GM18951 (cell line): ENCODE measurements around the gene EIF4B.

Source experiments
- POLR2A ChIP-seq: IDR thresholded peaks from 4 replicates; pipeline ENCODE4 v1.6.1; 2011; ENCODE audit warnings: mild to moderate bottlenecking; ENCODE audit not compliant: insufficient read length, insufficient read depth; ENCODE audit errors: extremely low read depth
- in situ Hi-C: fragments of 300-500 bp; cut with MboI; formaldehyde crosslinking; loops from one replicate; pipeline ENCODE4 v1.12.0; 2022; ENCODE audit warnings: low sequenced_read_pairs, mixed read lengths, inconsistent platforms; ENCODE audit not compliant: unreplicated experiment

EIF4B gene

GRCh38 chr12:53053218-53054111, 47.2 kb downstream of the EIF4B start:
- no peak for TF ChIP-seq POLR2A
- in situ Hi-C loops = no loop called here

- peak; percentile 31 for TF ChIP-seq POLR2A
- in situ Hi-C loops = no loop called here
Observed at GRCh38 chr12:53054112-53054878, 48.0 kb downstream of the EIF4B start.

- in situ Hi-C loops = no loop called here
- no peak for TF ChIP-seq POLR2A
Observed at GRCh38 chr12:53055471-53056266, 49.4 kb downstream of the EIF4B start.

- in situ Hi-C loops = no loop called here
- TF ChIP-seq POLR2A = no peak
Observed at GRCh38 chr12:53056296-53056695, 50.0 kb downstream of the EIF4B start.

GRCh38 chr12:53056901-53057300, 50.6 kb downstream of the EIF4B start:
- in situ Hi-C loops = no loop called here
- no peak for TF ChIP-seq POLR2A

- in situ Hi-C loops = no loop called here
- no peak for TF ChIP-seq POLR2A
Observed at GRCh38 chr12:53057816-53058500, 51.7 kb downstream of the EIF4B start.

- no peak for TF ChIP-seq POLR2A
- in situ Hi-C loops = no loop called here
Observed at GRCh38 chr12:53058674-53059433, 52.6 kb downstream of the EIF4B start.

- in situ Hi-C loops = loop anchor here (5.0 kb wide), 1 partner anchor 38 kb away; the partner anchor contains the start of gene IGFBP6
- TF ChIP-seq POLR2A = no peak
Observed at GRCh38 chr12:53059434-53060063, 53.3 kb downstream of the EIF4B start.

- in situ Hi-C loops = loop anchor here (5.0 kb wide), 1 partner anchor 37 kb away; the partner anchor contains the start of gene IGFBP6
- no peak for TF ChIP-seq POLR2A
Observed at GRCh38 chr12:53060064-53060720, 53.9 kb downstream of the EIF4B start.

- TF ChIP-seq POLR2A = no peak
- in situ Hi-C loops = loop anchor here (5.0 kb wide), 1 partner anchor 37 kb away; the partner anchor contains the start of gene IGFBP6
Observed at GRCh38 chr12:53060721-53061276, 54.5 kb downstream of the EIF4B start.
